KMS-11 (cell line): Measurements from ENCODE around the gene C4orf36.

Experiments used
- H2AFZ ChIP-seq: fragments of 200-600 bp; sonication (generic); 2 replicates; pipeline ENCODE4 v1.6.1; 2016; ENCODE audit warnings: antibody characterized with exemption, mixed run types, low read depth
- H3K27ac ChIP-seq: fragments of 200-600 bp; sonication (generic); 2 replicates; pipeline ENCODE4 v1.6.1; 2016; ENCODE audit warnings: mild to moderate bottlenecking, mixed run types
- H3K27me3 ChIP-seq: fragments of 200-600 bp; sonication (generic); 2 replicates; pipeline ENCODE4 v1.6.1; 2017; ENCODE audit warnings: mild to moderate bottlenecking, low read depth, mixed run types, moderate library complexity; ENCODE audit not compliant: insufficient read depth
- H3K36me3 ChIP-seq: fragments of 200-600 bp; sonication (generic); 2 replicates; pipeline ENCODE4 v1.6.1; 2017; ENCODE audit warnings: mild to moderate bottlenecking, mixed run types; ENCODE audit not compliant: insufficient read depth
- H3K4me1 ChIP-seq: fragments of 200-600 bp; sonication (generic); 2 replicates; pipeline ENCODE4 v1.6.1; 2016; ENCODE audit warnings: mild to moderate bottlenecking, low read depth, mixed run types; ENCODE audit not compliant: poor library complexity, severe bottlenecking
- H3K4me2 ChIP-seq: fragments of 200-600 bp; sonication (generic); 2 replicates; pipeline ENCODE4 v1.7.0; 2016; ENCODE audit warnings: mild to moderate bottlenecking, mixed run types
- H3K4me3 ChIP-seq: fragments of 200-600 bp; sonication (generic); IDR thresholded peaks from 2 replicates; pipeline ENCODE4 v1.6.1; 2017; ENCODE audit warnings: low read depth, low read length, mixed read lengths; ENCODE audit not compliant: insufficient read depth
- H3K79me2 ChIP-seq: fragments of 200-600 bp; sonication (generic); 2 replicates; pipeline ENCODE4 v1.6.1; 2016; ENCODE audit warnings: low read depth, mixed run types; ENCODE audit not compliant: insufficient read depth
- H3K9ac ChIP-seq: fragments of 200-600 bp; sonication (generic); 2 replicates; pipeline ENCODE4 v1.6.1; 2016; ENCODE audit warnings: mild to moderate bottlenecking, mixed run types
- H4K20me1 ChIP-seq: fragments of 200-600 bp; sonication (generic); 2 replicates; pipeline ENCODE4 v1.6.1; 2016; ENCODE audit warnings: mild to moderate bottlenecking, mixed run types; ENCODE audit not compliant: insufficient read depth
- TF ChIP-seq, protein P1 (sequence below): fragments of 200-600 bp; sonication (generic); conservative IDR thresholded peaks from 2 replicates; pipeline ENCODE4 v1.6.1; 2017; ENCODE audit warnings: low read depth, mild to moderate bottlenecking, antibody characterized with exemption, low read length, moderate library complexity, mixed read lengths

C4orf36 gene

GRCh38 chr4:86855572-86855971, 36.6 kb downstream of the C4orf36 start:
- H2AFZ ChIP-seq, result no peak overlapping the region
- H3K4me2 ChIP-seq, result no peak overlapping the region
- no peak overlapping the region for H3K9ac ChIP-seq
- H3K4me1 ChIP-seq, result no peaks in the 10 kb centered on the region
- H3K79me2 ChIP-seq, result no peaks in the 10 kb centered on the region
- TF ChIP-seq, protein P1, sequence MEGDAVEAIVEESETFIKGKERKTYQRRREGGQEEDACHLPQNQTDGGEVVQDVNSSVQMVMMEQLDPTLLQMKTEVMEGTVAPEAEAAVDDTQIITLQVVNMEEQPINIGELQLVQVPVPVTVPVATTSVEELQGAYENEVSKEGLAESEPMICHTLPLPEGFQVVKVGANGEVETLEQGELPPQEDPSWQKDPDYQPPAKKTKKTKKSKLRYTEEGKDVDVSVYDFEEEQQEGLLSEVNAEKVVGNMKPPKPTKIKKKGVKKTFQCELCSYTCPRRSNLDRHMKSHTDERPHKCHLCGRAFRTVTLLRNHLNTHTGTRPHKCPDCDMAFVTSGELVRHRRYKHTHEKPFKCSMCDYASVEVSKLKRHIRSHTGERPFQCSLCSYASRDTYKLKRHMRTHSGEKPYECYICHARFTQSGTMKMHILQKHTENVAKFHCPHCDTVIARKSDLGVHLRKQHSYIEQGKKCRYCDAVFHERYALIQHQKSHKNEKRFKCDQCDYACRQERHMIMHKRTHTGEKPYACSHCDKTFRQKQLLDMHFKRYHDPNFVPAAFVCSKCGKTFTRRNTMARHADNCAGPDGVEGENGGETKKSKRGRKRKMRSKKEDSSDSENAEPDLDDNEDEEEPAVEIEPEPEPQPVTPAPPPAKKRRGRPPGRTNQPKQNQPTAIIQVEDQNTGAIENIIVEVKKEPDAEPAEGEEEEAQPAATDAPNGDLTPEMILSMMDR, result no peak
- H3K27ac ChIP-seq, result no peak overlapping the region
- no peaks in the 10 kb centered on the region for H4K20me1 ChIP-seq
- no peaks in the 10 kb centered on the region for H3K36me3 ChIP-seq
- H3K4me3 ChIP-seq, result no peak overlapping the region
- H3K27me3 ChIP-seq, result no peaks in the 10 kb centered on the region

DNA sequence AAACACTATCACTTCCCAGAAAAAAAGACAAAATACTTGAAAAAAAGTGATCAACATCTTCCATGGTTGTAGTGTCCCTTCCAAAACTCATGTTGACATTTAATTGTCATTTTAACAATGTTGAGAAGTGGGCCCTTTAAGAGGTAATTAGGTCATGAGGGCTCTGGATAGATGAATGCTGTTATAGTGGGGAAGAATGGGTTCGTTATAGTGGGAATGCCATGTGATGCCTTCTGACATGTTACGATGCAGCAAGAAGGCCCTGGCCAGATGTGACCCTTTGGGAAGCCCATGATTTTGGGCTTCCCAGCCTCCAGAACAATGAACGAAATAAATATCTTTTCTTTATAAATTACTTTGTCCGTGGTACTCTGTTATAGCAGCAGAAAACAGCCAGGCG, 39.0 kb downstream of the C4orf36 start:
- Histone ChIP-seq H2AFZ (no peak overlapping the region), H3K4me3 (no peak overlapping the region), H3K79me2 (no peaks in the 10 kb centered on the region), H3K27ac (no peak overlapping the region), H3K9ac (no peak overlapping the region), H3K27me3 (no peaks in the 10 kb centered on the region), H4K20me1 (no peaks in the 10 kb centered on the region), H3K4me2 (no peak overlapping the region), H3K4me1 (no peaks in the 10 kb centered on the region), H3K36me3 (no peaks in the 10 kb centered on the region)
- TF ChIP-seq, protein P1, result no peak

- H3K4me3 ChIP-seq, result no peak within 1 kb of the TSS
- no peaks in the 10 kb centered on the region for H3K36me3 ChIP-seq
- no peaks in the 10 kb centered on the region for H4K20me1 ChIP-seq
- no peaks in the 10 kb centered on the region for H3K4me1 ChIP-seq
- no peak within 1 kb of the TSS for H3K4me2 ChIP-seq
- TF ChIP-seq, protein P1, result no peak
- H2AFZ ChIP-seq, result no peak within 1 kb of the TSS
- no peak within 1 kb of the TSS for H3K9ac ChIP-seq
- no peaks in the 10 kb centered on the region for H3K79me2 ChIP-seq
- no peaks in the 10 kb centered on the region for H3K27me3 ChIP-seq
- H3K27ac ChIP-seq, result no peak within 1 kb of the TSS
Measured at GRCh38 chr4:86848732-86849619, 43.2 kb downstream of the C4orf36 start, which contains the start of gene SLC10A6. TSS of gene SLC10A6 (minus strand) at chr4:86849384. CDS start at chr4:86849115, 269 bp downstream.

GRCh38 chr4:86848136-86848535, 44.1 kb downstream of the C4orf36 start:
- Histone ChIP-seq H3K4me1 (no peaks in the 10 kb centered on the region), H4K20me1 (no peaks in the 10 kb centered on the region), H3K79me2 (no peaks in the 10 kb centered on the region), H3K36me3 (no peaks in the 10 kb centered on the region), H3K27me3 (no peaks in the 10 kb centered on the region), H3K9ac (no peak overlapping the region), H3K4me2 (no peak overlapping the region), H3K27ac (no peak overlapping the region), H2AFZ (no peak overlapping the region), H3K4me3 (no peak overlapping the region)
- TF ChIP-seq, protein P1, result no peak
